NOMO-1 (cell line): Measurements from ENCODE around the gene NUTM2E.
"Not testable (repeated sequence)": the region's sequence is repeated elsewhere in the genome, so short reads cannot be mapped to it uniquely, and the experiment has no call there.

Experiments used
- DNase-seq, 2 experiments: peaks; one replicate each; lab custom pipeline; 2025; ENCODE audit not compliant: unreplicated experiment in 2 of 2; lab: John Stamatoyannopoulos, UW

The NUTM2E gene

DNA sequence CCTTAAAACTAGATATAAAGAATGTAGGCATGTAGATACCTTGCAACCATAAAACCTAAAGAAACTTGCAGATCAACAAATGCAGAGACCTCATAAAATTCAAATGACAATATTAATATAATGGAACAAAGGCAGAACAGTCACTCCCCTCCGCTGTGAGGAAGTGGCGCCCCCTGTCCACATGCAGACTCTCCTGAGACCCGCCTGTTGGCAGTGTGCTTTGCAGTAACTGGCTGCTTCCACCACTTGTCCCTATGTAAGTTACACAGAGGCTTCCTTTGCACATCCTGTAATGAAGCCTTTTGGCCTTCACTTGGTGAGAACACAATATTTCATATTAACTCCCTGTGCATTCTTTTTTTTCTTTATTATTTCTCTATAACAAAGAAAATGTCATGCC lies 36.3 kb downstream of the NUTM2E start:
- not testable (repeated sequence) for DNase-seq

DNA sequence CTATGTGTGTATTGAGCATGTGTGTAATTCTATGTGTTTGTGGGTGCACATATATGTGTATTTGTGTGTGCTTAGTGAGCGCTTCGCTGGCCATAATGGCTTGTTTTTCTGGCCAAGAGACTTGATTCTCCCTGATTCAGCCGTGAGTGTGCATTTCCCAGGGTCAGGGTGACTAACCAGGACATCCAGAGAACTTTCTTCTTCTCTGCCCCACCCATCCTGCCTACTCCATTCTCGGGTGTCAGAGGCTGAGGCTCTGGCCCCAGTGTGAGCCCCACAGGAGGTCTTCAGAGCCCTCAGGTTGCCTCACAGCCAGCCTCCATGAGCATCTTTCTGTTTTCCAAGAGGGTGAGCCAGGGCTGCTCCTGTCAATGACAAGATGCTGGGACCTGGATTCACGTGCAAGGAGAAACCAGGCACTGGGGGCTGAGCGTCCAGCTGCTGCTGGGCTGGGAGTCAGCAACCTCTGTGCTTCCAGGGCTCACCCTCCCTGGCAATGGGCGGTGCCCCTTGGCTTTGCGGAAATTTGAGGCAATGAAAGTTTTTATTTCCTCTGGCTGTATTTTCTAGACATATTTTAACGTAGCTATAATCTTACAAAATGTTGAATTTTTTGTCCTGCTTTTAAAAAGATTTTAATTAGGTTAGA lies 40.5 kb downstream of the NUTM2E start:
- DNase-seq = not testable (repeated sequence)

DNA sequence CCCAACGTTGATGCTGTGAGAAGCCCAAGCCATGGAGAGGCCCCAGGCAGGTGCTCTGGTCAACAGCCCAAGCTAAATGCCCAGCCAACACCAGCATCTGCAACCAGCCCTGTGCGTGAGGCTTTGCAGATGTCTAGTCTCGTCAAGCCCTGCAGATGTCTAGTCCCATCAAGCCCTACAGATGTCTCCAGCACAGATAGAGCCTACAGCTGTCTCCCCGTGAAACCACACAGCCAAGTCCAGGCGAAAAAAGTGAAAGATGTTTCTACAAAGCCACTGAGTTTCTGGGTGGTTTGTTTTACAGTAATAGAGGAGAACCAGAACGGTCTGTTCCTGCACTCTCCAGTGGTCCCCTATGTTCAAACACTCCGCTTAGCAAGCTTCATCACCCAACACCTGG lies 41.5 kb downstream of the NUTM2E start:
- DNase-seq = not testable (repeated sequence)

DNA sequence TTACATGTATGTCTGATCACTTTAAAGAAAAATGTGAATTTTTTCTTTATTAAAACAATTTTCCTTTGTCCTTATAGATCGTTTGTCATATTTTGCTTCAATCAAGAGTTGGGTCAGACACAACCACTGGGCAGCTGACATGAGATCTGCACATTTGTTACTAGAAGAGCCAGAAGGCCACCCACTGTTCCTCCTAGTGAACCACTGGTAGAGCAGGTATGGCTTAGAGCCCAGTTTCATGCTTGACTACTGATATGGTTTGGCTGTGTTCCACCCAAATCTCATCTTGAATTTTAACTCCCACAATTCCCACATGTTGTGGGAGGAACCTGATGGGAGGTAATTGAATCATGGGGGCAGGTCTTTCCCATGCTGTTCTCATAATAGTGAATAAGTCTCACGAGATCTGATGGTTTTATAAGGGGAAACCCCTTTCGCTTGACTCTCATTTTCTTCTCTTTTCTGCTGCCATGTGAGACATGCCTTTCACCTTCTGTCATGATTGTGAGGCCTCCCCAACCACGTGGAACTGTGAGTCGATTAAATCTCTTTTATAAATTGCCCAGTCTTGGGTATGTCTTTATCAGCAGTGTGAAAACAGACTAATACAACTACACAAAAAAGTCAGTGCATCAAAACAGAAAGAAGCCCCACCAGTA lies 43.0 kb downstream of the NUTM2E start:
- DNase-seq = not testable (repeated sequence)

DNA sequence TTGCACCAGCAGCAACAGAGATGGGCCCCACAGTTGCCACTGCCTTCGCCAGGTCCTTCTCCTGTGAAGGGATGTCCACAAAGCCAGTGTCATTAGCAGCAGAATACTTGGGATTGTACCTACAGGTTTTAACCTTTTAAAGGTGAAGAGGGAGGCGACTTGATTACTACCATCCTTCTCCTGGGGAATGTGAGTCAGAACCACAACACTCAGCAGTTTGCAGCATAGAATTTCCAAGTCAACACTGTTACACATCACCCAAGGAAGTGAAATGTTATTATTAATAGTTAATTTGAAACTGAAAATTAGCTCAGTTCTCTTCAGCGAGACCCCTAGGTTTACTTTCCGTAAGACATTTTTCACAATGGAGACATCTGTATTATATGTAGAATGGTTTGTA lies 45.2 kb downstream of the NUTM2E start:
- not testable (repeated sequence) for DNase-seq
